GM21786 (cell line): ENCODE data around the gene OR1E2.
"Not testable (repeated sequence)": the region's sequence is repeated elsewhere in the genome, so short reads cannot be mapped to it uniquely, and the experiment has no call there.

ENCODE experiments used
- ATAC-seq: cut with Tn5 transposase; IDR thresholded peaks from one replicate; pipeline ENCODE4 v1.9.1; 2021; ENCODE audit not compliant: unreplicated experiment

The OR1E2 gene

GRCh38 chr17:3433741-3434140 lies at the start of gene OR1E2:
Gene OR1E2 (minus strand): TSS chr17:3433841. CDS start chr17:3433841, 0 bp downstream.
- ATAC-seq: no peak

- no peak for ATAC-seq
These were observed 49.2 kb upstream of the OR1E2 start for GRCh38 chr17:3482852-3483251.

- ATAC-seq: no peak
These were observed 46.3 kb upstream of the OR1E2 start for GRCh38 chr17:3479988-3480387.

GRCh38 chr17:3475812-3476610 lies 42.4 kb upstream of the OR1E2 start, which contains the start of gene ASPA:
Gene ASPA (plus strand): TSS chr17:3475997. CDS start chr17:3476160, 163 bp downstream.
- no peak for ATAC-seq

- no peak for ATAC-seq
These were observed 41.6 kb upstream of the OR1E2 start for GRCh38 chr17:3475251-3475685.

- ATAC-seq: no peak
These were observed 40.6 kb upstream of the OR1E2 start for GRCh38 chr17:3474212-3474611.

- no peak for ATAC-seq
These were observed 38.5 kb upstream of the OR1E2 start for GRCh38 chr17:3472137-3472536.

GRCh38 chr17:3471599-3471998 lies 38.0 kb upstream of the OR1E2 start, which contains the start of gene SPATA22:
Gene SPATA22 (minus strand): TSS chr17:3471819. CDS start chr17:3469325, 2,494 bp downstream.
- no peak for ATAC-seq

GRCh38 chr17:3469529-3469928 lies 35.9 kb upstream of the OR1E2 start:
- ATAC-seq: no peak

GRCh38 chr17:3466355-3466754 lies 32.7 kb upstream of the OR1E2 start:
- ATAC-seq: not testable (repeated sequence)

GRCh38 chr17:3448059-3448665 lies 14.5 kb upstream of the OR1E2 start:
- no peak for ATAC-seq

- ATAC-seq: no peak
These were observed 14.0 kb upstream of the OR1E2 start for GRCh38 chr17:3447625-3448024.

GRCh38 chr17:3440451-3440850 lies 6.8 kb upstream of the OR1E2 start:
- no peak for ATAC-seq

- no peak for ATAC-seq
These were observed 4.7 kb upstream of the OR1E2 start for GRCh38 chr17:3438368-3438767.

GRCh38 chr17:3433215-3433614 lies 426 bp downstream of the OR1E2 start:
- ATAC-seq: not testable (repeated sequence)

GRCh38 chr17:3418222-3418621 lies 15.4 kb downstream of the OR1E2 start:
- ATAC-seq: no peak

GRCh38 chr17:3415610-3416009 lies 18.0 kb downstream of the OR1E2 start:
- ATAC-seq: no peak

- ATAC-seq: not testable (repeated sequence)
These were observed 21.4 kb downstream of the OR1E2 start for GRCh38 chr17:3412216-3412615.

GRCh38 chr17:3411070-3411469 lies 22.6 kb downstream of the OR1E2 start, which contains the start of gene OR3A3:
Gene OR3A3 (plus strand): TSS chr17:3411370.
- ATAC-seq: no peak

GRCh38 chr17:3403856-3404255 lies 29.8 kb downstream of the OR1E2 start:
- ATAC-seq: not testable (repeated sequence)

GRCh38 chr17:3401786-3402185 lies 31.9 kb downstream of the OR1E2 start:
- ATAC-seq: no peak

- no peak for ATAC-seq
These were observed 33.6 kb downstream of the OR1E2 start for GRCh38 chr17:3400055-3400454.
